ENCODE data around the gene CTNNA1.
A peak's percentile ranks its signal among the peaks of the same experiment; 100 is the strongest.

CTNNA1 gene

GRCh38 chr5:138967791-138968448 is 214.7 kb downstream of the CTNNA1 start:
- in situ Hi-C loops (cut with MboI; ENCODE audit: low pct_unique_long_range_greater_than_20kb, low sequenced_read_pairs): no loop called here
- no peak for DNase-seq

GRCh38 chr5:138968601-138969000 is 215.4 kb downstream of the CTNNA1 start:
- no peak for DNase-seq
- in situ Hi-C loops (cut with MboI; ENCODE audit: low pct_unique_long_range_greater_than_20kb, low sequenced_read_pairs): no loop called here

GRCh38 chr5:138969323-138970002 is 216.2 kb downstream of the CTNNA1 start:
- DNase-seq: no peak

GRCh38 chr5:138972230-138972629 is 219.0 kb downstream of the CTNNA1 start:
- DNase-seq: no peak
- in situ Hi-C loops (cut with MboI; ENCODE audit: low pct_unique_long_range_greater_than_20kb, low sequenced_read_pairs): no loop called here

More at GRCh38 chr5:138969323-138970002, 216.2 kb downstream of the CTNNA1 start:
- in situ Hi-C loops (cut with MboI; ENCODE audit: low pct_unique_long_range_greater_than_20kb, low sequenced_read_pairs): no loop called here

GRCh38 chr5:138972836-138973235 is 219.6 kb downstream of the CTNNA1 start:
- in situ Hi-C loops (cut with MboI; ENCODE audit: low pct_unique_long_range_greater_than_20kb, low sequenced_read_pairs): no loop called here
- DNase-seq: no peak

- DNase-seq: no peak
- in situ Hi-C loops (cut with MboI; ENCODE audit: low pct_unique_long_range_greater_than_20kb, low sequenced_read_pairs): no loop called here
Measured at GRCh38 chr5:138974227-138975063, 221.2 kb downstream of the CTNNA1 start.

GRCh38 chr5:138975098-138975847 is 222.0 kb downstream of the CTNNA1 start:
- in situ Hi-C loops (cut with MboI; ENCODE audit: low pct_unique_long_range_greater_than_20kb, low sequenced_read_pairs): no loop called here
- peak; percentile 40 for DNase-seq

- in situ Hi-C loops (cut with MboI; ENCODE audit: low pct_unique_long_range_greater_than_20kb, low sequenced_read_pairs): no loop called here
- DNase-seq: no peak
Measured at GRCh38 chr5:138978080-138978479, 224.9 kb downstream of the CTNNA1 start.

- no peak for DNase-seq
- in situ Hi-C loops (cut with MboI; ENCODE audit: low pct_unique_long_range_greater_than_20kb, low sequenced_read_pairs): no loop called here
Measured at GRCh38 chr5:138978581-138978980, 225.4 kb downstream of the CTNNA1 start.

- peak; percentile 42 for DNase-seq
- in situ Hi-C loops (cut with MboI; ENCODE audit: low pct_unique_long_range_greater_than_20kb, low sequenced_read_pairs): no loop called here
Measured at GRCh38 chr5:138979684-138980280, 226.6 kb downstream of the CTNNA1 start.

- in situ Hi-C loops (cut with MboI; ENCODE audit: low pct_unique_long_range_greater_than_20kb, low sequenced_read_pairs): no loop called here
- DNase-seq: no peak
Measured at GRCh38 chr5:138980441-138980840, 227.2 kb downstream of the CTNNA1 start.

GRCh38 chr5:138981131-138981530 is 227.9 kb downstream of the CTNNA1 start:
- DNase-seq: no peak
- in situ Hi-C loops (cut with MboI; ENCODE audit: low pct_unique_long_range_greater_than_20kb, low sequenced_read_pairs): no loop called here

GRCh38 chr5:138981586-138981985 is 228.4 kb downstream of the CTNNA1 start:
- in situ Hi-C loops (cut with MboI; ENCODE audit: low pct_unique_long_range_greater_than_20kb, low sequenced_read_pairs): no loop called here
- no peak for DNase-seq

GRCh38 chr5:138983984-138984383 is 230.8 kb downstream of the CTNNA1 start:
- DNase-seq: no peak
- in situ Hi-C loops (cut with MboI; ENCODE audit: low pct_unique_long_range_greater_than_20kb, low sequenced_read_pairs): no loop called here
